IPS-11a (cell line): ENCODE measurements around the gene CHTF8.

Experiments used
- H3K4me3 ChIP-seq: one replicate; pipeline ENCODE4 v1.5.1; 2013; ENCODE audit warnings: low read depth, low read length, control low read depth

CHTF8 gene

GRCh38 chr16:69088684-69089083, 43.7 kb downstream of the CHTF8 start:
- H3K4me3 ChIP-seq, result no peak overlapping the region

- H3K4me3 ChIP-seq, result no peak overlapping the region
Measured at GRCh38 chr16:69087161-69087581, 45.2 kb downstream of the CHTF8 start.

- H3K4me3 ChIP-seq, result no peak overlapping the region
Measured at GRCh38 chr16:69085032-69085695, 47.2 kb downstream of the CHTF8 start.

GRCh38 chr16:69084289-69084688, 48.1 kb downstream of the CHTF8 start:
- H3K4me3 ChIP-seq, result no peak overlapping the region

- H3K4me3 ChIP-seq, result no peak overlapping the region
Measured at GRCh38 chr16:69083306-69083941, 49.0 kb downstream of the CHTF8 start.

GRCh38 chr16:69079697-69080096, 52.7 kb downstream of the CHTF8 start:
- H3K4me3 ChIP-seq, result no peak overlapping the region

GRCh38 chr16:69078073-69078472, 54.3 kb downstream of the CHTF8 start:
- no peak overlapping the region for H3K4me3 ChIP-seq

- H3K4me3 ChIP-seq, result no peak overlapping the region
Measured at GRCh38 chr16:69077251-69077650, 55.1 kb downstream of the CHTF8 start.

- H3K4me3 ChIP-seq, result no peak overlapping the region
Measured at GRCh38 chr16:69073181-69073702, 59.1 kb downstream of the CHTF8 start.

- H3K4me3 ChIP-seq, result no peak overlapping the region
Measured at GRCh38 chr16:69072640-69072974, 59.8 kb downstream of the CHTF8 start.

GRCh38 chr16:69071036-69071435, 61.4 kb downstream of the CHTF8 start:
- H3K4me3 ChIP-seq, result no peak overlapping the region

- no peak overlapping the region for H3K4me3 ChIP-seq
Measured at GRCh38 chr16:69069504-69069903, 62.9 kb downstream of the CHTF8 start.
